ENCODE measurements around the gene RIN1.

RIN1 gene

DNA sequence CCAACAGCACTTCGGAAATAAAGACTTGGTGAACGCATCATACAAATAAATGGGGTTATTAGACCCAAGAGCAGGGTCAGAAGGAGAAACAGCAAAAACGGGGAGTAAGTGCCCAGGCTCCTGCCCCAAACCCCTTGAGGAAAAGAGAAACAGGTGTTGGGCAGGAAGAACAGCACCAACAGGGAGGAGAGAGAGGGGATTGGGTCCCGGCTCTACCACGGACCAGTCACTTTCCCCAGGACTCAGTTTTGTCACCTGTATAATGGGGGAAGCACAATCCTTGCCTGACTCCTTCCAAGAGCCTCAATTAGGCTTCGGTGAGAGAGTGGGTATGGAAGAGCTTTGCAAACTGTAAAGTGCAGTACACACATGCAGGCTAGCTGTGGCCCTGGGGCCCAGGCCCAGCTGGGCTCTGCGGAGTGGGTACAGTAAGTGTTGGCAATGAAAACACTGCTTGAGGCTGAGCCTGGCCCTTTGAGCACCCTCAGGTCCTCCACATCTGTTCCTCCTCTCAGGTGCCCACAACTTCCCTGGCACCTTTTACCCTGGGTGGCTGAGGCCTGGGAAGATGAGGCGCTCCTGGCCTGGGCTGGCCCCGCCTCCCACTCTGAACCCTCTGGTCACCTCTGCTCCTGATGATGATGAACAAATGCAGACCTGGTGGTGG, 26.4 kb upstream of the RIN1 start:
- Histone ChIP-seq H4K91ac (ENCODE audit: low read length) (no peak overlapping the region), H3K18ac (ENCODE audit: low read depth in 1 of 2, low read length in 2 of 2) (no peak overlapping the region), H3K4me3 (ENCODE audit: insufficient read depth in 1 of 2, low read depth in 1 of 2, low read length in 2 of 2) (no peak overlapping the region), H2BK120ac (ENCODE audit: low read depth, low read length) (no peak overlapping the region), H3K23ac (ENCODE audit: low read length in 2 of 2) (no peak overlapping the region), H2BK12ac (ENCODE audit: low read length in 2 of 2) (no peak overlapping the region), H2AFZ (ENCODE audit: low read depth, low read length) (no peak overlapping the region), H2BK5ac (ENCODE audit: low read depth, low read length, poor library complexity, severe bottlenecking) (no peak overlapping the region), H3K14ac (ENCODE audit: low read length in 2 of 2) (no peak overlapping the region), H3K9ac (ENCODE audit: low read length) (no peak overlapping the region), H3K4ac (ENCODE audit: low read depth in 1 of 2, low read length in 2 of 2) (no peak overlapping the region), H3K79me1 (replicated peaks; ENCODE audit: low read length, poor library complexity, severe bottlenecking) (no peaks in the 10 kb centered on the region), H2AK5ac (ENCODE audit: low read length, severe bottlenecking) (no peak overlapping the region), H3K9me3 (ENCODE audit: control insufficient read depth, low read length) (no peaks in the 10 kb centered on the region), H2BK15ac (ENCODE audit: low read depth, poor library complexity, severe bottlenecking) (no peak overlapping the region), H3K4me2 (ENCODE audit: low read length, poor library complexity, severe bottlenecking) (no peak overlapping the region), H3K4me1 (ENCODE audit: control insufficient read depth, insufficient read depth, low read depth, low read length) (peaks cover 2% of the 10 kb centered on the region), H4K8ac (ENCODE audit: low read length) (no peak overlapping the region), H3K27ac (ENCODE audit: low read length, poor library complexity, severe bottlenecking) (no peak overlapping the region), H3K27me3 (ENCODE audit: control insufficient read depth in 1 of 2, insufficient read depth in 1 of 2, low read length in 2 of 2) (peaks cover 0 to 3% of the 10 kb centered on the region in 2 experiments), H3K36me3 (ENCODE audit: control insufficient read depth in 1 of 2, insufficient read depth in 2 of 2, low read depth in 1 of 2, low read length in 2 of 2) (peaks cover 0 to 42% of the 10 kb centered on the region in 2 experiments)
- 90% methylated on average over 9 of the region's 9 CpGs for WGBS
- no peak for DNase-seq

DNA sequence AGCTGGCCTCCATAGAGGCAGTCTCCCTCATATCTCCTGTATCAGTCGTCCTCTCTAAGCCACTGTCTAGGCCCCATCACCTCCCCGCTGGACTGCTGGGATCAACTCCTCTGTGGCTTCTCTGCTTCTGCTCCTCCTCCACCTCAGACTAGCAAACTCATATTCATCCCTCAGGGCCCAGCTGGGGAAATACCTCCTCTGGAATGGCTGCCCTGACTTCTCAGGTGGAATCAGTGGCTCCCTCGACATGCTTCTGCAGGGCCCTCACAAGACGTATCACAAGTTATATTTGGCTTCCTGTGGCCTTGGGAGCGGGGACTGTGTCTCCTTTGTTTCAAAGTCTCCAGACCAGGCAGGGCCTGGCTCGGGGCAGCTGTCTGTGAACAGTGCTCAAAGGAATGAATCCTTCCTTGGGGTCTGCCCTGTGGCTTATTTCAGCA, 25.3 kb upstream of the RIN1 start:
- H4K91ac ChIP-seq (ENCODE audit: low read length) = no peak overlapping the region
- H3K18ac ChIP-seq (ENCODE audit: low read depth in 1 of 2, low read length in 2 of 2) = no peak overlapping the region
- H3K4me3 ChIP-seq (ENCODE audit: insufficient read depth in 1 of 2, low read depth in 1 of 2, low read length in 2 of 2) = no peak overlapping the region
- H2BK12ac ChIP-seq (ENCODE audit: low read length in 2 of 2) = no peak overlapping the region
- H2AK5ac ChIP-seq (ENCODE audit: low read length, severe bottlenecking) = no peak overlapping the region
- H3K4me1 ChIP-seq (ENCODE audit: control insufficient read depth, insufficient read depth, low read depth, low read length) = peaks cover 2% of the 10 kb centered on the region
- no peak overlapping the region for H3K27ac ChIP-seq (ENCODE audit: low read length, poor library complexity, severe bottlenecking)
- no peak overlapping the region for H2AFZ ChIP-seq (ENCODE audit: low read depth, low read length)
- no peak overlapping the region for H2BK15ac ChIP-seq (ENCODE audit: low read depth, poor library complexity, severe bottlenecking)
- H3K36me3 ChIP-seq (ENCODE audit: control insufficient read depth in 1 of 2, insufficient read depth in 2 of 2, low read depth in 1 of 2, low read length in 2 of 2) = peaks cover 0 to 37% of the 10 kb centered on the region in 2 experiments
- no peak overlapping the region for H2BK120ac ChIP-seq (ENCODE audit: low read depth, low read length)
- no peaks in the 10 kb centered on the region for H3K27me3 ChIP-seq (ENCODE audit: control insufficient read depth in 1 of 2, insufficient read depth in 1 of 2, low read length in 2 of 2)
- no peak overlapping the region for H3K23ac ChIP-seq (ENCODE audit: low read length in 2 of 2)
- WGBS = 87% methylated on average over 6 of the region's 6 CpGs
- H3K4ac ChIP-seq (ENCODE audit: low read depth in 1 of 2, low read length in 2 of 2) = no peak overlapping the region
- no peak overlapping the region for H3K14ac ChIP-seq (ENCODE audit: low read length in 2 of 2)
- H2BK5ac ChIP-seq (ENCODE audit: low read depth, low read length, poor library complexity, severe bottlenecking) = no peak overlapping the region
- H3K79me1 ChIP-seq (replicated peaks; ENCODE audit: low read length, poor library complexity, severe bottlenecking) = no peaks in the 10 kb centered on the region
- H3K9ac ChIP-seq (ENCODE audit: low read length) = no peak overlapping the region
- H4K8ac ChIP-seq (ENCODE audit: low read length) = no peak overlapping the region
- H3K4me2 ChIP-seq (ENCODE audit: low read length, poor library complexity, severe bottlenecking) = no peak overlapping the region
- no peaks in the 10 kb centered on the region for H3K9me3 ChIP-seq (ENCODE audit: control insufficient read depth, low read length)
- DNase-seq = no peak

DNA sequence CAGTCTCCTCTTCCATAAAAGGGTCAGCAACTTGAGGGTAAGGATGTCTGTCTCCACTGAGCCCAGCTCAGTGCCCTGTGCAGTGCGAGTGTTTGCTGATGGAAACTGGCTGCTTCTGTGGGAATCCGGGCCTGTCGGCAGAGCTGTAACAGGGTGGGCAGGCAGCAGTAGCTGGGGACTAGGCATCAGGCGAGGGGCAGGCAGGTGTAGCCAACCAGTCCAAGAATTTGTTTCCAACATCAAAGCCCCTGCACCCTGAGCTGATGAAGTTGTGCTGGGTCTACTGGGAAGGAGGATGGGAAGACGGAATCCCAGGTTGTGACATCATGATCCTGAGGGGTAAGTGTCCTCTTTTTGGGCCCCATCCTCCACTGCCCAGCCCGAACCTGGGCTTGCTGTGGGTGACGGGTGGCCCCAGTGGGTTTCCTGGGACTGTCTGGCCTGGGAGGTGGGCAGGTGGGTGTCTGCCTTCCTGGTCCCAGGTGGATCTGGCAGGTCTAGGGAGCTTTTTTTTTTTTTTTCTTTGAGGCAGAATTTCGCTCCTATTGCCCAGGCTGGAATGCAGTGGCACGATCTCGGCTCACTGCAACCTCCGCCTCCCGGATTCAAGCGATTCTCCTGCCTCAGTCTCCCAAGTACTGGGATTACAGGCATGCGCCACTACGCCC, 24.3 kb upstream of the RIN1 start:
- no peak for DNase-seq
- Histone ChIP-seq H2AFZ (ENCODE audit: low read depth, low read length) (no peak overlapping the region), H3K4me1 (ENCODE audit: control insufficient read depth, insufficient read depth, low read depth, low read length) (peaks cover 2% of the 10 kb centered on the region), H3K4me2 (ENCODE audit: low read length, poor library complexity, severe bottlenecking) (no peak overlapping the region), H3K4me3 (ENCODE audit: insufficient read depth in 1 of 2, low read depth in 1 of 2, low read length in 2 of 2) (no peak overlapping the region), H3K27me3 (ENCODE audit: control insufficient read depth in 1 of 2, insufficient read depth in 1 of 2, low read length in 2 of 2) (no peaks in the 10 kb centered on the region), H2BK5ac (ENCODE audit: low read depth, low read length, poor library complexity, severe bottlenecking) (no peak overlapping the region), H3K4ac (ENCODE audit: low read depth in 1 of 2, low read length in 2 of 2) (no peak overlapping the region), H4K91ac (ENCODE audit: low read length) (no peak overlapping the region), H2AK5ac (ENCODE audit: low read length, severe bottlenecking) (no peak overlapping the region), H2BK15ac (ENCODE audit: low read depth, poor library complexity, severe bottlenecking) (no peak overlapping the region), H3K79me1 (replicated peaks; ENCODE audit: low read length, poor library complexity, severe bottlenecking) (no peaks in the 10 kb centered on the region), H4K8ac (ENCODE audit: low read length) (no peak overlapping the region), H3K14ac (ENCODE audit: low read length in 2 of 2) (no peak overlapping the region), H3K36me3 (ENCODE audit: control insufficient read depth in 1 of 2, insufficient read depth in 2 of 2, low read depth in 1 of 2, low read length in 2 of 2) (peaks cover 0 to 30% of the 10 kb centered on the region in 2 experiments), H3K9ac (ENCODE audit: low read length) (no peak overlapping the region), H3K9me3 (ENCODE audit: control insufficient read depth, low read length) (no peaks in the 10 kb centered on the region), H3K23ac (ENCODE audit: low read length in 2 of 2) (no peak overlapping the region), H3K18ac (ENCODE audit: low read depth in 1 of 2, low read length in 2 of 2) (no peak overlapping the region), H2BK120ac (ENCODE audit: low read depth, low read length) (no peak overlapping the region), H3K27ac (ENCODE audit: low read length, poor library complexity, severe bottlenecking) (no peak overlapping the region), H2BK12ac (ENCODE audit: low read length in 2 of 2) (no peak overlapping the region)
- 98% methylated on average over 13 of the region's 15 CpGs for WGBS

DNA sequence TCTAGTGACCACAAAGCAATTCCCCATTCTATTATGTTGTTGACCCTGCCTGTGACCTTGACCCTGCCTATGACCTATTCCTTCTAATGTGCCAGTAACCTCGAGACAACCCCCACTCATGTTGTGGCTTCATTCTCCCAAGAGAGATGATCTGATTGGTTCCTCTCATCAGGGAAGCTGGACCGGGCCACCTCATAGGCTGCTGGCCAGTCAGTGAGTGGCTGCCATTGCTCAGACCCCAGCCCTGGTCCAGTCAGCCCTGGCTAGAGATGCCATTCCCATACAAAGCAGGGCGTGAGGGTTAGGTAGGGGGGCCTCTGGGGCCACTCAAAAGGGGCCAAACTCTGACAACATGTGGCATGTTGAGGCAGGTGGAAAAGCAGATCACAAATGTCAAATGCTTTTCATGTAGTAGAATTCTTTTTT, 23.4 kb upstream of the RIN1 start:
- no peak overlapping the region for H4K8ac ChIP-seq (ENCODE audit: low read length)
- peaks cover 0 to 24% of the 10 kb centered on the region in 2 experiments for H3K36me3 ChIP-seq (ENCODE audit: control insufficient read depth in 1 of 2, insufficient read depth in 2 of 2, low read depth in 1 of 2, low read length in 2 of 2)
- no peak overlapping the region for H3K9ac ChIP-seq (ENCODE audit: low read length)
- H3K4me1 ChIP-seq (ENCODE audit: control insufficient read depth, insufficient read depth, low read depth, low read length) = peaks cover 2% of the 10 kb centered on the region
- H3K27ac ChIP-seq (ENCODE audit: low read length, poor library complexity, severe bottlenecking) = no peak overlapping the region
- H2BK15ac ChIP-seq (ENCODE audit: low read depth, poor library complexity, severe bottlenecking) = no peak overlapping the region
- H3K4me3 ChIP-seq (ENCODE audit: insufficient read depth in 1 of 2, low read depth in 1 of 2, low read length in 2 of 2) = no peak overlapping the region
- no peak overlapping the region for H2AFZ ChIP-seq (ENCODE audit: low read depth, low read length)
- H3K79me1 ChIP-seq (replicated peaks; ENCODE audit: low read length, poor library complexity, severe bottlenecking) = no peaks in the 10 kb centered on the region
- H2BK5ac ChIP-seq (ENCODE audit: low read depth, low read length, poor library complexity, severe bottlenecking) = no peak overlapping the region
- H2AK5ac ChIP-seq (ENCODE audit: low read length, severe bottlenecking) = no peak overlapping the region
- no peak overlapping the region for H2BK120ac ChIP-seq (ENCODE audit: low read depth, low read length)
- H3K23ac ChIP-seq (ENCODE audit: low read length in 2 of 2) = no peak overlapping the region
- no peak overlapping the region for H3K14ac ChIP-seq (ENCODE audit: low read length in 2 of 2)
- no peak for DNase-seq
- 74% methylated on average over 3 of the region's 3 CpGs for WGBS
- H3K4me2 ChIP-seq (ENCODE audit: low read length, poor library complexity, severe bottlenecking) = no peak overlapping the region
- H3K18ac ChIP-seq (ENCODE audit: low read depth in 1 of 2, low read length in 2 of 2) = no peak overlapping the region
- H3K27me3 ChIP-seq (ENCODE audit: control insufficient read depth in 1 of 2, insufficient read depth in 1 of 2, low read length in 2 of 2) = no peaks in the 10 kb centered on the region
- no peak overlapping the region for H3K4ac ChIP-seq (ENCODE audit: low read depth in 1 of 2, low read length in 2 of 2)
- H3K9me3 ChIP-seq (ENCODE audit: control insufficient read depth, low read length) = no peaks in the 10 kb centered on the region
- H4K91ac ChIP-seq (ENCODE audit: low read length) = no peak overlapping the region
- no peak overlapping the region for H2BK12ac ChIP-seq (ENCODE audit: low read length in 2 of 2)

Measured in mesenchymal stem cell (in vitro differentiated cells and primary cell).